Stomach (tissue), 9 donors: ENCODE measurements around the gene KRT38. TPM values are rescaled to one million over a fixed set of nuclear protein-coding genes. Genes with fewer than 3 reads are reported as not detected.

Source experiments
- DNase-seq, 2 donors: peaks; one replicate each; pipeline versions ENCODE4 v3.0.0 to v3.0.0-alpha.2; 2013 to 2019
- H3K27ac ChIP-seq, 5 donors: fragments of 200-600 bp in 4 of 5; sonication (generic) in 4 of 5; one replicate each; pipeline ENCODE4 v1.5.1; 2013 to 2019; ENCODE audit warnings: mild to moderate bottlenecking in 1 of 5, moderate library complexity in 1 of 5
- H3K27me3 ChIP-seq, 3 donors: fragments of 200-600 bp; sonication (generic); one replicate each; pipeline ENCODE4 v1.5.1; 2017 to 2019; ENCODE audit warnings: mixed run types in 1 of 3
- H3K36me3 ChIP-seq, 4 donors: fragments of 200-600 bp; sonication (generic); 1 replicate in 3 of 4; 2 replicates in 1 of 4; pipeline ENCODE4 v1.5.1; 2016 to 2019
- H3K4me1 ChIP-seq, 4 donors: fragments of 200-600 bp; sonication (generic); one replicate each; pipeline ENCODE4 v1.5.1; 2016 to 2019
- H3K4me3 ChIP-seq, 4 donors: fragments of 200-600 bp; sonication (generic) in 3 of 4; one replicate each; pipeline ENCODE4 v1.5.1; 2016 to 2019; ENCODE audit warnings: mild to moderate bottlenecking in 1 of 4
- H3K9me3 ChIP-seq, 4 donors: fragments of 200-600 bp; sonication (generic); one replicate each; pipeline ENCODE4 v1.5.1; 2016 to 2019
- CTCF ChIP-seq, 7 experiments: fragments of 450-650 bp in 4 of 7; fragments of 200-600 bp in 3 of 7; sonication (generic) in 3 of 7; IDR thresholded peaks; one replicate each; pipeline ENCODE4 v1.5.1; 2016 to 2019; ENCODE audit warnings: antibody characterized with exemption in 7 of 7, control low read depth in 2 of 7, mild to moderate bottlenecking in 1 of 7
- EP300 ChIP-seq: sonication (generic); formaldehyde crosslinking; IDR thresholded peaks from one replicate; pipeline ENCODE4 v1.6.1; 2017; ENCODE audit warnings: antibody characterized with exemption
- POLR2A ChIP-seq, 4 donors: fragments of 450-650 bp; IDR thresholded peaks; one replicate each; pipeline ENCODE4 v1.6.1; 2016; ENCODE audit warnings: antibody characterized with exemption in 4 of 4, control low read depth in 2 of 4, mild to moderate bottlenecking in 1 of 4, moderate library complexity in 1 of 4
- POLR2AphosphoS5 ChIP-seq, 3 donors: sonication (generic); formaldehyde crosslinking; IDR thresholded peaks; one replicate each; pipeline ENCODE4 v1.6.1; 2016; ENCODE audit warnings: antibody characterized with exemption in 3 of 3
- WGBS, 5 donors: extraction: QIAGEN DNeasy Blood & Tissue Kit in 3 of 5; methylation state at CpG; one replicate each; pipeline versions ENCODE4 v1.1.5 to v1.1.7; 2013 to 2018; 5-methylcytosine and 5-hydroxymethylcytosine counted together
- intact Hi-C: fragments of 100-400 bp; cut with DNase I; formaldehyde crosslinking; loops from one replicate; pipeline ENCODE4 v1.15.1; 2023; ENCODE audit warnings: low total_unique reads
- polyA plus RNA-seq, 3 donors: library from polyadenylated mRNA; stranded (reverse); fragments of 200-250 nt; gene quantifications; one replicate each; pipeline ENCODE4 v1.2.3, GENCODE V29; 2013
- total RNA-seq, 5 donors: library from RNA; depleted of rRNA; stranded (reverse); fragments of >200 nt; gene quantifications; one replicate each; pipeline versions ENCODE4 v1.1.0 to v1.2.3, GENCODE V29; 2014 to 2016
- donor health status: healthy with polysubstance abuse.
- donor health status: Bipolar disorder and iron deficiency.
- donor health status: healthy.

KRT38 gene
- total and polyA plus RNA-seq, 8 donors: not detected

GRCh38 chr17:41475421-41475820, 34.6 kb upstream of the KRT38 start:
- 95 to 98% (median 98%) methylated on average over 4 of the region's 4 CpGs for WGBS, 5 donors
- no peak overlapping the region for H3K27ac ChIP-seq
- no peaks in the 10 kb centered on the region for H3K36me3 ChIP-seq
- no peaks in the 10 kb centered on the region for H3K4me1 ChIP-seq
- TF ChIP-seq CTCF (IDR thresholded peaks at IDR 0.05) (no peak), POLR2A (IDR thresholded peaks at IDR 0.05) (no peak), POLR2AphosphoS5 (IDR thresholded peaks at IDR 0.05) (no peak), EP300 (no peak)
- H3K27me3 ChIP-seq: no peaks in the 10 kb centered on the region
- intact Hi-C loops: no loop called here
- DNase-seq: no peak
- H3K4me3 ChIP-seq: no peak overlapping the region
- peaks cover 0 to 7% (median 4%) of the 10 kb centered on the region in 4 donors for H3K9me3 ChIP-seq

DNA sequence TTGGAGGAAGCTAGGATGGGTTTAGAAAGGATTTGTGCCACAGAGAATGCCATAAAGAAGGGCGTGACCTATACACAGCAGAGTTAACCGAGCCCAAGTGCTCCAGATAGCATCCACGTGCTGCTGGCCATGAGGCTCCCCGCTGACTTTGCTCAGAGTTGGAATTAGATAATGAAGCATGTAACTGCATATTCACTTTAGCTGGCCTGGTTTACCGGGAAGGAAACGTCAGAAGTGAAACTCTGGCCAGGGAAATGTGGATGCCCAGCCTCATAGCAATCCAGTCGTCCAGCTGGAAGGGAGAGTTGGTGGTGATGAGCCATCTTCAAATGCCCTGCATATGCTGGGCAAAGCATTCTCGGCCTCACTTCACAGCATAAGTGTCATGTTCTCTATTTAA, 34.1 kb upstream of the KRT38 start:
- H3K27ac ChIP-seq: no peak overlapping the region
- no peak overlapping the region for H3K4me3 ChIP-seq
- WGBS, 5 donors: 64 to 79% (median 66%) methylated on average over 8 of the region's 8 CpGs
- no peaks in the 10 kb centered on the region for H3K36me3 ChIP-seq
- H3K4me1 ChIP-seq: no peaks in the 10 kb centered on the region
- TF ChIP-seq POLR2AphosphoS5 (IDR thresholded peaks at IDR 0.05) (no peak), POLR2A (IDR thresholded peaks at IDR 0.05) (no peak), EP300 (no peak), CTCF (IDR thresholded peaks at IDR 0.05) (no peak)
- no peaks in the 10 kb centered on the region for H3K27me3 ChIP-seq
- peaks cover 0 to 7% (median 4%) of the 10 kb centered on the region in 4 donors for H3K9me3 ChIP-seq
- DNase-seq: no peak
- intact Hi-C loops: no loop called here

- Histone ChIP-seq H3K4me3 (no peak overlapping the region), H3K4me1 (peaks cover 0 to 11% (median 3%) of the 10 kb centered on the region in 4 donors), H3K9me3 (peaks cover 0 to 15% (median 5%) of the 10 kb centered on the region in 4 donors), H3K36me3 (no peaks in the 10 kb centered on the region), H3K27me3 (no peaks in the 10 kb centered on the region), H3K27ac (no peak overlapping the region)
- TF ChIP-seq EP300: no peak
- no peak for TF ChIP-seq POLR2AphosphoS5 (IDR thresholded peaks at IDR 0.05)
- no peak for TF ChIP-seq POLR2A (IDR thresholded peaks at IDR 0.05)
- no peak for TF ChIP-seq CTCF (IDR thresholded peaks at IDR 0.05)
- no peak for DNase-seq
- intact Hi-C loops: no loop called here
These were observed 27.6 kb upstream of the KRT38 start for GRCh38 chr17:41468346-41468745.

GRCh38 chr17:41467561-41467960, 26.8 kb upstream of the KRT38 start:
- H3K27me3 ChIP-seq: no peaks in the 10 kb centered on the region
- peak in 1 of 2 donors; percentile 26 for DNase-seq
- intact Hi-C loops: no loop called here
- H3K9me3 ChIP-seq: peaks cover 0 to 15% (median 5%) of the 10 kb centered on the region in 4 donors
- no peaks in the 10 kb centered on the region for H3K36me3 ChIP-seq
- peaks cover 0 to 11% (median 3%) of the 10 kb centered on the region in 4 donors for H3K4me1 ChIP-seq
- WGBS, 5 donors: 64 to 84% (median 73%) methylated on average over 4 of the region's 4 CpGs
- H3K4me3 ChIP-seq: no peak overlapping the region
- TF ChIP-seq EP300 (no peak), POLR2AphosphoS5 (IDR thresholded peaks at IDR 0.05) (no peak), POLR2A (IDR thresholded peaks at IDR 0.05) (no peak), CTCF (IDR thresholded peaks at IDR 0.05) (no peak)
- no peak overlapping the region for H3K27ac ChIP-seq
